Sigmoid colon (tissue), 7 donors: ENCODE results near the gene NRP1. TPM values are rescaled to one million over a fixed set of nuclear protein-coding genes. Genes with fewer than 3 reads are reported as not detected.

Experiments
- DNase-seq: peaks from one replicate; pipeline ENCODE4 v3.0.0-alpha.2; 2019
- H3K27ac ChIP-seq, 4 donors: fragments of 200-600 bp; sonication (generic); one replicate each; pipeline ENCODE4 v1.5.1; 2016 to 2019; ENCODE audit warnings: mild to moderate bottlenecking in 1 of 4
- H3K27me3 ChIP-seq, 3 donors: fragments of 200-600 bp; sonication (generic); one replicate each; pipeline ENCODE4 v1.5.1; 2019; ENCODE audit warnings: mild to moderate bottlenecking in 1 of 3
- H3K36me3 ChIP-seq, 4 donors: fragments of 200-600 bp; sonication (generic); one replicate each; pipeline ENCODE4 v1.5.1; 2016 to 2019
- H3K4me1 ChIP-seq, 4 donors: fragments of 200-600 bp; sonication (generic); one replicate each; pipeline ENCODE4 v1.5.1; 2017 to 2019
- H3K4me3 ChIP-seq, 4 donors: fragments of 200-600 bp; sonication (generic); one replicate each; pipeline ENCODE4 v1.5.1; 2017 to 2019; ENCODE audit warnings: mild to moderate bottlenecking in 2 of 4, moderate library complexity in 1 of 4
- H3K9me3 ChIP-seq, 4 donors: fragments of 200-600 bp in 3 of 4; sonication (generic) in 3 of 4; one replicate each; pipeline versions ENCODE4 v1.5.1 to v1.6.1; 2013 to 2019
- EP300 ChIP-seq, 4 donors: sonication (generic); formaldehyde crosslinking; IDR thresholded peaks; one replicate each; pipeline ENCODE4 v1.6.1; 2017; ENCODE audit warnings: antibody characterized with exemption in 4 of 4
- POLR2A ChIP-seq, 2 donors: fragments of 450-650 bp; IDR thresholded peaks; one replicate each; pipeline ENCODE4 v1.6.1; 2016; ENCODE audit warnings: antibody characterized with exemption in 2 of 2, mild to moderate bottlenecking in 2 of 2, moderate library complexity in 2 of 2
- POLR2AphosphoS5 ChIP-seq, 4 donors: sonication (generic); formaldehyde crosslinking; IDR thresholded peaks; one replicate each; pipeline ENCODE4 v1.6.1; 2017; ENCODE audit warnings: antibody characterized with exemption in 4 of 4
- WGBS, 2 donors: extraction: QIAGEN DNeasy Blood & Tissue Kit; methylation state at CpG; one replicate each; pipeline ENCODE4 v1.1.7; 2013; 5-methylcytosine and 5-hydroxymethylcytosine counted together
- intact Hi-C: fragments of 100-400 bp; cut with DNase I; formaldehyde crosslinking; loops from one replicate; pipeline ENCODE4 v1.15.1; 2023
- polyA plus RNA-seq, 3 donors: library from polyadenylated mRNA; stranded (reverse); fragments of 200-250 nt; gene quantifications; one replicate each; pipeline ENCODE4 v1.2.3, GENCODE V29; 2013
- total RNA-seq, 4 donors: library from RNA; depleted of rRNA; stranded (reverse); fragments of >200 nt; gene quantifications; one replicate each; pipeline ENCODE4 v1.1.0, GENCODE V29; 2016
- TF ChIP-seq, protein P1 (sequence below), 4 experiments: fragments of 450-650 bp in 3 of 4; fragments of 200-600 bp in 1 of 4; IDR thresholded peaks; one replicate each; pipeline ENCODE4 v1.5.1; 2016 to 2019; ENCODE audit warnings: antibody characterized with exemption in 4 of 4, mild to moderate bottlenecking in 3 of 4, moderate library complexity in 2 of 4
- donor health status: healthy with polysubstance abuse.
- donor health status: Bipolar disorder and iron deficiency.
- donor health status: healthy.

The NRP1 gene
- total and polyA plus RNA-seq, 7 donors: 3.6 to 52.4 (median 44.1) TPM

GRCh38 chr10:33240931-33241330 is 93.5 kb downstream of the NRP1 start:
- Histone ChIP-seq H3K36me3 (no peaks in the 10 kb centered on the region), H3K9me3 (no peaks in the 10 kb centered on the region), H3K4me1 (peaks cover 0 to 16% (median 7%) of the 10 kb centered on the region in 4 donors), H3K4me3 (no peak overlapping the region), H3K27me3 (no peaks in the 10 kb centered on the region), H3K27ac (no peak overlapping the region)
- intact Hi-C loops: no loop called here
- DNase-seq: no peak
- no peak for TF ChIP-seq POLR2AphosphoS5 (IDR thresholded peaks at IDR 0.05)
- no peak for TF ChIP-seq POLR2A (IDR thresholded peaks at IDR 0.05)
- TF ChIP-seq, protein P1, sequence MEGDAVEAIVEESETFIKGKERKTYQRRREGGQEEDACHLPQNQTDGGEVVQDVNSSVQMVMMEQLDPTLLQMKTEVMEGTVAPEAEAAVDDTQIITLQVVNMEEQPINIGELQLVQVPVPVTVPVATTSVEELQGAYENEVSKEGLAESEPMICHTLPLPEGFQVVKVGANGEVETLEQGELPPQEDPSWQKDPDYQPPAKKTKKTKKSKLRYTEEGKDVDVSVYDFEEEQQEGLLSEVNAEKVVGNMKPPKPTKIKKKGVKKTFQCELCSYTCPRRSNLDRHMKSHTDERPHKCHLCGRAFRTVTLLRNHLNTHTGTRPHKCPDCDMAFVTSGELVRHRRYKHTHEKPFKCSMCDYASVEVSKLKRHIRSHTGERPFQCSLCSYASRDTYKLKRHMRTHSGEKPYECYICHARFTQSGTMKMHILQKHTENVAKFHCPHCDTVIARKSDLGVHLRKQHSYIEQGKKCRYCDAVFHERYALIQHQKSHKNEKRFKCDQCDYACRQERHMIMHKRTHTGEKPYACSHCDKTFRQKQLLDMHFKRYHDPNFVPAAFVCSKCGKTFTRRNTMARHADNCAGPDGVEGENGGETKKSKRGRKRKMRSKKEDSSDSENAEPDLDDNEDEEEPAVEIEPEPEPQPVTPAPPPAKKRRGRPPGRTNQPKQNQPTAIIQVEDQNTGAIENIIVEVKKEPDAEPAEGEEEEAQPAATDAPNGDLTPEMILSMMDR (IDR thresholded peaks at IDR 0.05): no peak
- TF ChIP-seq EP300 (IDR thresholded peaks at IDR 0.05): no peak
- 62 to 79% methylated on average over 2 of the region's 2 CpGs for WGBS, 2 donors

- intact Hi-C loops: no loop called here
- H3K9me3 ChIP-seq: no peaks in the 10 kb centered on the region
- H3K27me3 ChIP-seq: no peaks in the 10 kb centered on the region
- no peaks in the 10 kb centered on the region for H3K36me3 ChIP-seq
- 56 to 72% methylated on average over 2 of the region's 2 CpGs for WGBS, 2 donors
- H3K27ac ChIP-seq: no peak overlapping the region
- H3K4me3 ChIP-seq: no peak overlapping the region
- no peak for DNase-seq
- no peak for TF ChIP-seq EP300 (IDR thresholded peaks at IDR 0.05)
- TF ChIP-seq, protein P1 (IDR thresholded peaks at IDR 0.05): no peak
- no peak for TF ChIP-seq POLR2AphosphoS5 (IDR thresholded peaks at IDR 0.05)
- TF ChIP-seq POLR2A (IDR thresholded peaks at IDR 0.05): no peak
- peaks cover 0 to 16% (median 8%) of the 10 kb centered on the region in 4 donors for H3K4me1 ChIP-seq
Measured at GRCh38 chr10:33240258-33240657, 94.2 kb downstream of the NRP1 start.

- intact Hi-C loops: no loop called here
- no peak for DNase-seq
- WGBS, 2 donors: 61 to 79% methylated on average over 2 of the region's 2 CpGs
- no peaks in the 10 kb centered on the region for H3K27me3 ChIP-seq
- no peak overlapping the region for H3K27ac ChIP-seq
- TF ChIP-seq POLR2A (IDR thresholded peaks at IDR 0.05): no peak
- TF ChIP-seq, protein P1 (IDR thresholded peaks at IDR 0.05): no peak
- no peak for TF ChIP-seq EP300 (IDR thresholded peaks at IDR 0.05)
- TF ChIP-seq POLR2AphosphoS5 (IDR thresholded peaks at IDR 0.05): no peak
- no peaks in the 10 kb centered on the region for H3K9me3 ChIP-seq
- peaks cover 0 to 25% (median 12%) of the 10 kb centered on the region in 4 donors for H3K4me1 ChIP-seq
- H3K4me3 ChIP-seq: no peak overlapping the region
- H3K36me3 ChIP-seq: no peaks in the 10 kb centered on the region
Measured at GRCh38 chr10:33239257-33239656, 95.2 kb downstream of the NRP1 start.

GRCh38 chr10:33238643-33239042 is 95.8 kb downstream of the NRP1 start:
- no peak for TF ChIP-seq POLR2AphosphoS5 (IDR thresholded peaks at IDR 0.05)
- no peak for TF ChIP-seq POLR2A (IDR thresholded peaks at IDR 0.05)
- TF ChIP-seq, protein P1 (IDR thresholded peaks at IDR 0.05): no peak
- TF ChIP-seq EP300 (IDR thresholded peaks at IDR 0.05): no peak
- Histone ChIP-seq H3K36me3 (no peaks in the 10 kb centered on the region), H3K4me3 (no peak overlapping the region), H3K4me1 (peaks cover 0 to 29% (median 13%) of the 10 kb centered on the region in 4 donors), H3K27me3 (no peaks in the 10 kb centered on the region), H3K9me3 (no peaks in the 10 kb centered on the region), H3K27ac (no peak overlapping the region)
- WGBS, 2 donors: 92 to 96% methylated on average over 3 of the region's 3 CpGs
- no peak for DNase-seq
- intact Hi-C loops: no loop called here
